NCI-H146 treated with DMSO at 0.1 percent for 48 hours (cell line): ENCODE results near the gene ADGRB3.

Source experiments
- DNase-seq: peaks from one replicate; lab custom pipeline; 2025; ENCODE audit not compliant: unreplicated experiment; lab: John Stamatoyannopoulos, UW

The ADGRB3 gene

GRCh38 chr6:68697394-68697793 lies 62.3 kb downstream of the ADGRB3 start:
- no peak for DNase-seq

- no peak for DNase-seq
Measured at GRCh38 chr6:68701159-68701558, 66.1 kb downstream of the ADGRB3 start.

- DNase-seq: no peak
Measured at GRCh38 chr6:68704485-68704884, 69.4 kb downstream of the ADGRB3 start.

GRCh38 chr6:68709091-68709490 lies 74.0 kb downstream of the ADGRB3 start:
- DNase-seq: no peak

GRCh38 chr6:68709882-68710281 lies 74.8 kb downstream of the ADGRB3 start:
- no peak for DNase-seq

GRCh38 chr6:68710496-68710895 lies 75.4 kb downstream of the ADGRB3 start:
- no peak for DNase-seq

- DNase-seq: no peak
Measured at GRCh38 chr6:68710916-68711315, 75.8 kb downstream of the ADGRB3 start.

GRCh38 chr6:68711386-68712000 lies 76.4 kb downstream of the ADGRB3 start:
- no peak for DNase-seq

- no peak for DNase-seq
Measured at GRCh38 chr6:68716620-68717019, 81.5 kb downstream of the ADGRB3 start.

GRCh38 chr6:68718385-68719073 lies 83.4 kb downstream of the ADGRB3 start:
- no peak for DNase-seq

- no peak for DNase-seq
Measured at GRCh38 chr6:68719761-68720160, 84.7 kb downstream of the ADGRB3 start.

- DNase-seq: no peak
Measured at GRCh38 chr6:68722891-68723527, 87.9 kb downstream of the ADGRB3 start.

GRCh38 chr6:68724060-68724459 lies 89.0 kb downstream of the ADGRB3 start:
- DNase-seq: no peak

GRCh38 chr6:68726337-68726736 lies 91.3 kb downstream of the ADGRB3 start:
- DNase-seq: no peak

- no peak for DNase-seq
Measured at GRCh38 chr6:68726992-68727391, 91.9 kb downstream of the ADGRB3 start.

GRCh38 chr6:68727699-68728098 lies 92.6 kb downstream of the ADGRB3 start:
- DNase-seq: no peak

- DNase-seq: no peak
Measured at GRCh38 chr6:68728159-68728979, 93.3 kb downstream of the ADGRB3 start.

GRCh38 chr6:68729377-68729903 lies 94.4 kb downstream of the ADGRB3 start:
- DNase-seq: no peak

- DNase-seq: no peak
Measured at GRCh38 chr6:68730291-68731054, 95.4 kb downstream of the ADGRB3 start.

- no peak for DNase-seq
Measured at GRCh38 chr6:68732423-68732822, 97.3 kb downstream of the ADGRB3 start.

- no peak for DNase-seq
Measured at GRCh38 chr6:68735866-68736265, 100.8 kb downstream of the ADGRB3 start.
